ENCODE data around the gene ADM2. TPM values are rescaled to one million over a fixed set of nuclear protein-coding genes. Genes with fewer than 3 reads are reported as not detected.

Gene ADM2
- total and polyA plus RNA-seq, 4 donors: 0.74 to 5.7 (median 2.7) TPM

- H3K27me3 ChIP-seq (ENCODE audit: control insufficient read depth in 3 of 3, insufficient read depth in 3 of 3, low read length in 2 of 3): peaks cover 0 to 20% (median 7%) of the 10 kb centered on the region in 3 donors
- H3K27ac ChIP-seq (ENCODE audit: low read depth in 1 of 2, low read length in 1 of 2): peak overlapping the region; percentile 75 to 95
- DNase-seq (peak; percentile 86 to 89 (median 88)), ATAC-seq (ENCODE audit: insufficient read depth, low FRiP score) (peak; percentile 29)
- peak; percentile 33 for TF ChIP-seq CTCF (IDR thresholded peaks at IDR 0.05; ENCODE audit: control extremely low read depth, extremely low read depth)
- 1% methylated on average over 47 to 77 of the region's 77 CpGs for WGBS, 2 donors
- H3K9me3 ChIP-seq (ENCODE audit: control insufficient read depth in 4 of 4, insufficient read depth in 3 of 4, low read length in 3 of 4): no peaks in the 10 kb centered on the region
- H3K4me1 ChIP-seq (ENCODE audit: control insufficient read depth in 5 of 5, insufficient read depth in 5 of 5, low read length in 5 of 5): peaks cover 0 to 33% (median 13%) of the 10 kb centered on the region in 5 donors
- H3K36me3 ChIP-seq (ENCODE audit: control insufficient read depth in 4 of 4, insufficient read depth in 4 of 4, low read length in 4 of 4): peaks cover 0 to 27% (median 15%) of the 10 kb centered on the region in 4 donors
- no peak overlapping the region for H3K9ac ChIP-seq (ENCODE audit: insufficient read depth in 1 of 2, low read length in 2 of 2)
- peak overlapping the region; percentile 55 for H3K4me3 ChIP-seq
These were observed 44.9 kb downstream of the ADM2 start for GRCh38 chr22:50526108-50526833.

- DNase-seq (peak in 1 of 3 donors; percentile 14), ATAC-seq (ENCODE audit: insufficient read depth, low FRiP score) (no peak)
- 36 to 39% methylated on average over 29 of the region's 29 CpGs for WGBS, 2 donors
These were observed 45.8 kb downstream of the ADM2 start for GRCh38 chr22:50526834-50527801.

More at GRCh38 chr22:50526834-50527801, 45.8 kb downstream of the ADM2 start:
- Histone ChIP-seq H3K4me3 (peak overlapping the region; percentile 55), H3K4me1 (ENCODE audit: control insufficient read depth in 5 of 5, insufficient read depth in 5 of 5, low read length in 5 of 5) (peaks cover 0 to 40% (median 21%) of the 10 kb centered on the region in 5 donors), H3K9ac (ENCODE audit: insufficient read depth in 1 of 2, low read length in 2 of 2) (no peak overlapping the region), H3K9me3 (ENCODE audit: control insufficient read depth in 4 of 4, insufficient read depth in 3 of 4, low read length in 3 of 4) (no peaks in the 10 kb centered on the region), H3K36me3 (ENCODE audit: control insufficient read depth in 4 of 4, insufficient read depth in 4 of 4, low read length in 4 of 4) (peaks cover 0 to 19% (median 11%) of the 10 kb centered on the region in 4 donors), H3K27ac (ENCODE audit: low read depth in 1 of 2, low read length in 1 of 2) (peak overlapping the region; percentile 75 to 95), H3K27me3 (ENCODE audit: control insufficient read depth in 3 of 3, insufficient read depth in 3 of 3, low read length in 2 of 3) (peaks cover 0 to 21% (median 7%) of the 10 kb centered on the region in 3 donors)
- TF ChIP-seq CTCF (IDR thresholded peaks at IDR 0.05; ENCODE audit: control extremely low read depth, extremely low read depth): no peak
